ENCODE data around the gene NOP56.
"Not testable (repeated sequence)": the region's sequence is repeated elsewhere in the genome, so short reads cannot be mapped to it uniquely, and the experiment has no call there.

The NOP56 gene

DNA sequence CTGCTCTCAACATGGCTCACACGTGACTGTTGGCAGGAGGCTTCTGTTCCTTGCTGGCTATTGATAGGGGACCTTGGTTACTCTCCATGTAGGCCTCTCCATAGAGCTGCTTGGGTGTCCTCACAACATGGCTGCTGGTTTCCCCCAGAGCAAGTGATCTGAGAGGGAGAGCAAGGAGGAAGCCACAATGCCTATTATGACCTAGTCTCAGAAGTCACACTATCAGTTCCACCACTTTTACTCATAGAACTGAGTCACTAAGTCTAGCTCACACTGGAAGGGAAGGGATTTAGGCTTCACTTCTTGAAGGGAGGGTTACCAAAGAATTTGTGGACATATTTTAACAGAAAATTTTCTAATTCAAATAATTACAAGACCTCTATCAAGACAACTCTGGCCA lies 8.7 kb upstream of the NOP56 start:
- no peak for DNase-seq (ENCODE audit: low read depth in 2 of 2)

DNA sequence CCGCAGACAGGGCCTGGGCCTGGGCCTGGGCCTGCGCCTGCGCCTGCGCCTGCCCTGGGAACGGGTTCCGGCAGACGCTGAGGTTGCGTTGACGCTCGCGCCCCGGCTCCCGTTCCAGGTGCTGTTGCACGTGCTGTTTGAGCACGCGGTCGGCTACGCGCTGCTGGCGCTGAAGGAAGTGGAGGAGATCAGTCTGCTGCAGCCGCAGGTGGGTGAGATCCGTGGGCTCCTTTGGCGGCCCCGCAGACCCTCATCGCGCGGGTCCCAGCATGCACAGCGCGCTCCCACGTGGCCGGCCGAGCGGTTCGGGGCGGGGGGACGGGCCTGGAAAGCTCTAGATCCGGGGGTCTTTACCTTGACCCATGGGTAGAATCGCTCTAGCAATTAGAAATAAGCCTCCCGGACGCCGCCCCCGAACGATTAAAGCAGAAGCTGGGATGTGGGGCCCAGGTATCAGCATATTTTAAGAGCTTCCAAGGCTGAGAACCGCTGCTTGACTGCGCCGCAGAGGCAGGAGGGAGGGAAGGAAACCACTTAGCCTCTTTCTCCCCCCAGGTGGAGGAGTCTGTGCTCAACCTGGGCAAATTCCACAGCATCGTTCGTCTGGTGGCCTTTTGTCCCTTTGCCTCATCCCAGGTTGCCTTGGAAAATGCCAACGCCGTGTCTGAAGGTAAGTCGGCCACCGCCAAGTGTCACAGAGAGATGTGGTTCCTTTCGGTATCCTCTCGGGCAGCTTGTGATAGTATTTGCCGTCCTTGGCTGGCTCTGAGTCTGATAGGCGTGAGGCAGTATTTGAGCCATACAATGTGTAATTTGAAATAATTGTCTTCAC lies 508 bp downstream of the NOP56 start:
- no peak for DNase-seq (ENCODE audit: low read depth in 2 of 2)

- DNase-seq (ENCODE audit: low read depth in 2 of 2): no peak
Observed at GRCh38 chr20:2653556-2654383, 1.3 kb downstream of the NOP56 start.

DNA sequence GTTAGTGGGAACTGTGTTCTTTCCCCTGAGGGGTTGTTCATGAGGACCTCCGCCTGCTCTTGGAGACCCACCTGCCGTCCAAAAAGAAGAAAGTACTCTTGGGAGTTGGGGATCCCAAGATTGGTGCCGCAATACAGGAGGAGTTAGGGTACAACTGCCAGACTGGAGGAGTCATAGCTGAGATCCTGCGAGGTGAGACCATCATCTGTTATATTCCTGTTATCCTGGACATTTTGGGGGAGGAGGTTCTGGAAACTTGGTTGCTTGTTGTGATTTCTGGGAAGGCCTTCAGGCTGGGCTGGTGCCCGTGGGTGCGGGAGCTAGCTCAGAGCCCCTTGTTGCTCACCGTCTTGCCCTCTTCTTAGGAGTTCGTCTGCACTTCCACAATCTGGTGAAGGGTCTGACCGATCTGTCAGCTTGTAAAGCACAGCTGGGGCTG lies 2.0 kb downstream of the NOP56 start:
- DNase-seq (ENCODE audit: low read depth in 2 of 2): no peak

GRCh38 chr20:2654831-2655230 lies 2.4 kb downstream of the NOP56 start:
- DNase-seq (ENCODE audit: low read depth in 2 of 2): no peak

GRCh38 chr20:2655331-2656116 lies 3.1 kb downstream of the NOP56 start:
- DNase-seq (ENCODE audit: low read depth in 2 of 2): no peak

DNA sequence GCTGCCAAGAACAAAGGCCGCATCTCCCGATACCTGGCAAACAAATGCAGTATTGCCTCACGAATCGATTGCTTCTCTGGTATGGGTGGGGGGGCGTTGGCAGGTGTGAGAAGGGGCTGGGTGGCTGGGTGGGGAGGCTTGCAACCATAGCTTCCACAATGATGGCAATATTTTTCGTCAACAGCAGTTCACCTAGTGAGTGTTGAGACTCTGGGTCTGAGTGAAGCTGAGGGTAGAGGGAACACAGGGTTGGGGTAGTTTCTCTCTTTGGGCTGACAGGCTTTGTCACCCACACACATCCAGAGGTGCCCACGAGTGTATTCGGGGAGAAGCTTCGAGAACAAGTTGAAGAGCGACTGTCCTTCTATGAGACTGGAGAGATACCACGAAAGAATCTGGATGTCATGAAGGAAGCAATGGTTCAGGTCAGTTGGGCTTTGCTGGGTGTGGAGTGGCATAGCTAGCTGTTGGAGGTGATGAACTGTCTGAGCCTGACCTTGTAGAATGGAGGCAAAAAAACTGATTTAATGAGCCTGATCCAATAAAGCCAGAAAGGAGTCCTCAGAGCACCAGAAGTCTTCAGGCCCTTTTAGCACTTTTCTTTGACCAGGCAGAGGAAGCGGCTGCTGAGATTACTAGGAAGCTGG lies 4.2 kb downstream of the NOP56 start:
- DNase-seq (ENCODE audit: low read depth in 2 of 2): no peak

DNA sequence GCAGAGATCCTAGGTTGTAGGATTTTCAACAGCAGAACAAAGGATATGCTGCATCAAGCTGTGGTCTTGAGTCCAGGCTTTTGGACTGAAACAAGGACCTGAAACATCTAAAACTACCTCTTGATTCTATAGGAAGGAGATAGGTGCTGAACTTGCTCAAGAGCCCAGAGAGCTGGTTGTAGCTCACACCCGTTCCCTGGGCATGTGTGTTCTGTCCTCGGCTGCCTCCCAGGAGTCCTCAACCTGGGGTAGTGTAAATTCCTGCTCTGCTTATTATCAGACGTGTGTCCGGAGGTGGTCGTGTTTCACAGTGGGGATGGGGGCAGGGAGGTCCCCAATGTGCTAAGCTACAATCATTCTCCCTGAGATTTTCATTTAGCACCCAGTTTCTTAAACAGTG lies 4.8 kb downstream of the NOP56 start:
- no peak for DNase-seq (ENCODE audit: low read depth in 2 of 2)

DNA sequence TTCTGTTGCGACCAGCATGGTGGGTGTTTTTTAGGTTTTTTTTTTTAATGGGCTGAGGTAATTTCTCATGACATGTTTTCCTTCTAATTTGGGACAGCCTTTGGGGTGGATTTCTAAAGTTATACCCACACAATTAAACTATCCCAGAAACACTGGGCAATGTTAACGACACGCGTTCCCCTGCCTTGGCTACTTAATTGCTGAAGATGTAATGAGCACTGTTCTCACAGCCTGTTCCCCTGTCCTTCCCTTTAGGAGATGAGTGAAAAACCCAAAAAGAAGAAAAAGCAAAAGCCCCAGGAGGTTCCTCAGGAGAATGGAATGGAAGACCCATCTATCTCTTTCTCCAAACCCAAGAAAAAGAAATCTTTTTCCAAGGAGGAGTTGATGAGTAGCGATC lies 5.2 kb downstream of the NOP56 start:
- no peak for DNase-seq (ENCODE audit: low read depth in 2 of 2)

- DNase-seq (ENCODE audit: low read depth in 2 of 2): no peak
Observed at GRCh38 chr20:2658414-2659354, 6.3 kb downstream of the NOP56 start.

DNA sequence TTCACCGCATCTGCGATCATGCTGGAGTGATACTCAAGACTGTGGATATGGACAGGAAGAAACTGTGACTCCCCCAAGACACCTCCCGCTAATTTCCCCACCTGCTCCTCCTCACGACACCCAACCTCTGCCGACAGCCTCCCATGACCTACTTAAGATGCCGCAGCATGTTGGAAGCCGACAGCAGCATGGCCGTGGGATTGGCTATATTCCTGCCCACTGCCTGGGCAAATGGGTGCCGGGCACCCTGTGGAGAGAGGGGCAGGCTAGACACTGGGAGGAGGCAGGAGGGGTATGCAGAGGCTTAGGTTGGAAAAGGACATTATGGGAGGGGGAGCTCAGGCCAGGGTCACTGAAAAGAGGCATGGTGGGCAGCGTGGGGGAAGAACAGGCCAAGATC lies 7.1 kb downstream of the NOP56 start:
- DNase-seq (ENCODE audit: low read depth in 2 of 2): no peak

- DNase-seq (ENCODE audit: low read depth in 2 of 2): no peak
Observed at GRCh38 chr20:2663364-2663886, 11.0 kb downstream of the NOP56 start.

- peak; percentile 87 to 88 for DNase-seq (ENCODE audit: low read depth in 2 of 2)
Observed at GRCh38 chr20:2663887-2664719, 11.7 kb downstream of the NOP56 start, which contains the start of gene IDH3B. IDH3B (minus strand) TSS chr20:2664216; CDS start chr20:2664188, 28 bp downstream.

DNA sequence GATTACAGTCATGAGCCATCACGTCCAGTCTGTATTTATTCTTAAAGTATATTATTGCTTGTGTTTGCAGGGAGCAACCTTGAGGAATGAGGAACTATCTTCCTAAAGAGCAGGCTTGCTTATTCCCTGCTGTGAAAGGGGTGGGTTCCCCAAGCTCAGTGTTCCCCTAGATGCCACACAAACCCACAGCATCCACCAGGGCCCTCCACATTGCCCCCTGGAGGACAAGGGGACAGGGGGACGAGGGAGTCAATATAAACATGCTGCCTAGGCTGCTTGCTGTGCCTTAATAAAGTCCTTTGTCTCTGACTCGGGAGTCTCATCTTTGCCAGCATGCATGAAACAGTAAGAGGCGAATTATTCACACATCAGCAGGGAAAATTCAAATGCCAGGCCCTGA lies 19.5 kb downstream of the NOP56 start:
- DNase-seq (ENCODE audit: low read depth in 2 of 2): no peak

DNA sequence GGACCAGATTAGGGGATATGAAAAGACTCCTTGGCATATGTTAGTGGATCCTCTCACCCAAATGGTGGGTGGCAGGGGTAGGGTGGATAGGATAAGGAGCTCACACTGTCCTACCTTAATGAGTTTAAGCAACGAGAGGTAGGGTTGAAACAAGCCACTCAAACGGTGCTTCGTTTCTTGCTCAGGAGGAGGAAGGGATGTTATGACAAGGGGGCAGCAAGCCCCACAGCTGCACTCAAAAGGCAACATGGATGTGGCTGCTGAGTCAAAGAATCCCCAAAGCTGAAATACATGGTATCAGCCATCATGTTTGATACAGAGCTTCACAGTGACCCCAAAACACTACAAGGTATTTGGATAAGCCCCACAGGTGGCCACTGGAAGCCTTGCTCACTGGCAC lies 20.0 kb downstream of the NOP56 start:
- DNase-seq (ENCODE audit: low read depth in 2 of 2): no peak

GRCh38 chr20:2673453-2673852 lies 21.0 kb downstream of the NOP56 start:
- DNase-seq (ENCODE audit: low read depth in 2 of 2): no peak

GRCh38 chr20:2680046-2680445 lies 27.6 kb downstream of the NOP56 start:
- no peak for DNase-seq (ENCODE audit: low read depth in 2 of 2)

DNA sequence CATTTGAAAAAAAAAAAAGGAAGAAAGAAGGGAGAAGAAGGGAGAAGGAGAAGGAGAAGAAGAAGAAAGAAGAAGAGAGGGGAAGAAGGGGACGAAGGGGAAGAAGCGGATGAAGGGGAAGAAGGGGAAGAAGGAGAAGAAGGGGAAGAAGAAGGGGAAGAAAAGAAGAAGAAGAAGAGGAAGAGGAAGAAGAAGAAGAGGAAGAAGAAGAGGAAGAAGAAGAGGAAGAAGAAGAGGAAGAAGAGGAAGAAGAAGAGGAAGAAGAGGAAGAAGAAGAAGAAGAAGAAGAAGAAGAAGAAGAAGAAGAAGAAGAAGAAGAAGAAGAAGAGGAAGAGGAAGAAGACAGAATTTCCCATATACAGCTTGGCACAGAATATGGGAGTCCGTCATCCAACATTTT lies 29.6 kb downstream of the NOP56 start:
- not testable (repeated sequence) for DNase-seq (ENCODE audit: low read depth in 2 of 2)

GRCh38 chr20:2684817-2685216 lies 32.4 kb downstream of the NOP56 start:
- not testable (repeated sequence) for DNase-seq (ENCODE audit: low read depth in 2 of 2)

Data from stimulated activated CD8-positive, alpha-beta memory T cell treated with anti-CD3 and anti-CD28 coated beads, Interleukin-15, amount 100 ng/mL, for 48 hours (primary cell).